HepG2 (cell line): ENCODE measurements around the gene AGPAT2. TPM values are rescaled to one million over a fixed set of nuclear protein-coding genes. Genes with fewer than 3 reads are reported as not detected.
A peak's percentile ranks its signal among the peaks of the same experiment; 100 is the strongest.

Experiments
- ATF5 ChIP-seq: sonication (generic); formaldehyde crosslinking; IDR thresholded peaks from 2 replicates; pipeline ENCODE4 v1.4.0; 2020; ENCODE audit warnings: mild to moderate bottlenecking, low read depth, missing genetic modification reagents
- CENPT ChIP-seq: sonication (generic); formaldehyde crosslinking; IDR thresholded peaks from 2 replicates; pipeline ENCODE4 v1.8.0; 2022; ENCODE audit warnings: low read depth, mild to moderate bottlenecking, moderate library complexity, missing genetic modification reagents
- EHMT2 ChIP-seq: fragments of 200-600 bp; sonication (generic); IDR thresholded peaks from 2 replicates; pipeline ENCODE4 v1.7.0; 2017; ENCODE audit warnings: antibody characterized with exemption, low read depth, low read length, borderline replicate concordance
- FOXK1 ChIP-seq: sonication (generic); formaldehyde crosslinking; IDR thresholded peaks from 2 replicates; pipeline ENCODE4 v1.4.0; 2020; ENCODE audit warnings: low read depth, missing genetic modification reagents, borderline replicate concordance
- GLI4 ChIP-seq: sonication (generic); formaldehyde crosslinking; IDR thresholded peaks from 2 replicates; pipeline ENCODE4 v1.5.1; 2020; ENCODE audit warnings: missing genetic modification reagents, mild to moderate bottlenecking, moderate library complexity, borderline replicate concordance
- HOXA5 ChIP-seq: sonication (generic); formaldehyde crosslinking; IDR thresholded peaks from 2 replicates; pipeline ENCODE4 v1.4.0; 2020; ENCODE audit warnings: missing genetic modification reagents
- JARID2 ChIP-seq: sonication (generic); formaldehyde crosslinking; IDR thresholded peaks from 2 replicates; pipeline ENCODE4 v1.8.1; 2023; ENCODE audit warnings: missing genetic modification reagents, inconsistent platforms; ENCODE audit not compliant: insufficient replicate concordance
- KLF6 ChIP-seq: IDR thresholded peaks from 2 replicates; pipeline ENCODE4 v1.8.0; 2016; ENCODE audit warnings: missing biosample characterization, missing genetic modification reagents
- MED8 ChIP-seq: sonication (generic); formaldehyde crosslinking; IDR thresholded peaks from 2 replicates; pipeline ENCODE4 v1.8.1; 2023; ENCODE audit warnings: mild to moderate bottlenecking, missing genetic modification reagents; ENCODE audit not compliant: insufficient replicate concordance
- REXO4 ChIP-seq: sonication (generic); formaldehyde crosslinking; IDR thresholded peaks from 2 replicates; pipeline ENCODE4 v1.8.0; 2022; ENCODE audit warnings: missing genetic modification reagents, mild to moderate bottlenecking, borderline replicate concordance
- SMAD1 ChIP-seq: sonication (generic); formaldehyde crosslinking; IDR thresholded peaks from 2 replicates; pipeline ENCODE4 v1.4.0; 2020; ENCODE audit warnings: missing genetic modification reagents, low read depth, mild to moderate bottlenecking, borderline replicate concordance
- SMAD3 ChIP-seq: sonication (generic); formaldehyde crosslinking; IDR thresholded peaks from 2 replicates; pipeline ENCODE4 v1.4.0; 2020; ENCODE audit warnings: missing genetic modification reagents
- SRY ChIP-seq: sonication (generic); formaldehyde crosslinking; IDR thresholded peaks from 2 replicates; pipeline ENCODE4 v1.8.0; 2022; ENCODE audit warnings: mild to moderate bottlenecking, missing genetic modification reagents
- SSRP1 ChIP-seq: IDR thresholded peaks from 2 replicates; pipeline ENCODE4 v1.6.1; 2016; ENCODE audit warnings: control low read depth
- ZFX ChIP-seq: sonication (generic); formaldehyde crosslinking; IDR thresholded peaks from 2 replicates; pipeline ENCODE4 v1.4.0; 2020; ENCODE audit warnings: mild to moderate bottlenecking, low read depth, missing genetic modification reagents, moderate library complexity
- ZGPAT ChIP-seq: IDR thresholded peaks from 2 replicates; pipeline ENCODE4 v1.6.1; 2016; ENCODE audit warnings: mild to moderate bottlenecking
- ZNF124 ChIP-seq: sonication (generic); formaldehyde crosslinking; IDR thresholded peaks from 2 replicates; pipeline ENCODE4 v1.4.0; 2020; ENCODE audit warnings: missing genetic modification reagents
- polyA plus RNA-seq, 8 experiments: library from polyadenylated mRNA; depleted of rRNA in 3 of 8; stranded (reverse) in 7 of 8; unstranded in 1 of 8; fragments of >200 nt; fragmentation: Illumina TruSeq in 4 of 8; extraction: Trizol in 4 of 8; gene quantifications; 2 replicates each; pipeline versions ENCODE4 v1.2.1 to v1.2.3, GENCODE V29; 2011 to 2016; ENCODE audit warnings: low read depth in 4 of 8, missing spikeins in 1 of 8, mixed read lengths in 1 of 8; ENCODE audit not compliant: insufficient read depth in 1 of 8
- total RNA-seq, 5 experiments: library from RNA; depleted of rRNA; stranded (reverse); fragments of >200 nt; fragmentation: Illumina TruSeq; extraction: Trizol; gene quantifications; 2 replicates each; pipeline ENCODE4 v1.2.3, GENCODE V29; 2016; ENCODE audit warnings: low read depth in 1 of 5
- TF ChIP-seq, protein P1 (sequence below): IDR thresholded peaks from 2 replicates; pipeline ENCODE4 v1.6.1; 2016; ENCODE audit warnings: control low read depth
- TF ChIP-seq, protein P2 (sequence below): sonication (generic); formaldehyde crosslinking; IDR thresholded peaks from 2 replicates; pipeline ENCODE4 v1.4.0; 2020; ENCODE audit warnings: missing genetic modification reagents, low read depth, mild to moderate bottlenecking, borderline replicate concordance
- TF ChIP-seq, protein P3 (sequence below): sonication (generic); formaldehyde crosslinking; IDR thresholded peaks from 2 replicates; pipeline ENCODE4 v1.8.1; 2022; ENCODE audit warnings: low read depth, mild to moderate bottlenecking, missing genetic modification reagents
- TF ChIP-seq, protein P4 (sequence below): IDR thresholded peaks from 2 replicates; pipeline ENCODE4 v1.6.1; 2016; ENCODE audit warnings: low read depth, control low read depth

AGPAT2 gene
- total and polyA plus RNA-seq, 2 of the 13 experiments (the other 11 are each of a cell fraction or from before 2014, with no cell fraction given): 3.9 to 25.8 TPM

DNA sequence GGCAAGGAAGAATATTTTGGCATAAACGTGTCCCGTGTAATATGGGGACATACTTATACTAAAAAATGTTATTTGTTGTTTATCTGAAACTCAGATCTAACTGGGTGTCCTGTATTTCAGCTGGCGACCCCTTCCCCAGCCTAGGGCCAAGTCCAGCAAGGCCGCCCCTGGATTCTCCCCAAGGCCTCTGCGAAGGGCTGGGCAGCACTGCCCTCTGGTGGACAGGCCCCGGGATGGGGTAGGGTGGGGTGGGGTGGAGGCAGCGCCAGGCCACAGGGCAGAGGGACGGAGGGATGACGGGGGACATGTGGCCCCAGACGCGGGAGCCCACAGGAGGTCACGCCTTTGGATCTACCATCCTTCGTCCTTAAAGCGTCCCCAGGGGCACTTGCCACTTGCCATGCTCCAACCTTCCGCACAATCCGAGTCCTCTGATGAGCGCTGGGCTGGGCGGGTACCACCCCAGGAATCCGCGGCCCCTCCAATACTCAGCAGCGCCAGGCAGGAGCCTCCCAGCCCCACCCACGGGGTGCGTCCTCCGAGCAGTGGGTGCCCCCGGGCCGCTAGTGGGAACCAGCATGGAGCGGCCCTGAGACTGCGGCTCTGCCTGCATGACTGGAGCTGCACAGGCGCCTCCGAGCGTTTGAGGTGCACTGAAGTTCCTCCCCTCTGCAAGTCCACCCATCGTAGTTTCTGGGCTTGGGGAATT, 7.1 kb upstream of the AGPAT2 start (continued):
- TF ChIP-seq, protein P1, sequence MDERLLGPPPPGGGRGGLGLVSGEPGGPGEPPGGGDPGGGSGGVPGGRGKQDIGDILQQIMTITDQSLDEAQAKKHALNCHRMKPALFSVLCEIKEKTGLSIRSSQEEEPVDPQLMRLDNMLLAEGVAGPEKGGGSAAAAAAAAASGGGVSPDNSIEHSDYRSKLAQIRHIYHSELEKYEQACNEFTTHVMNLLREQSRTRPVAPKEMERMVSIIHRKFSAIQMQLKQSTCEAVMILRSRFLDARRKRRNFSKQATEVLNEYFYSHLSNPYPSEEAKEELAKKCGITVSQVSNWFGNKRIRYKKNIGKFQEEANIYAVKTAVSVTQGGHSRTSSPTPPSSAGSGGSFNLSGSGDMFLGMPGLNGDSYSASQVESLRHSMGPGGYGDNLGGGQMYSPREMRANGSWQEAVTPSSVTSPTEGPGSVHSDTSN (CRISPR knock-in tag): no peak
- TF ChIP-seq, protein P2, sequence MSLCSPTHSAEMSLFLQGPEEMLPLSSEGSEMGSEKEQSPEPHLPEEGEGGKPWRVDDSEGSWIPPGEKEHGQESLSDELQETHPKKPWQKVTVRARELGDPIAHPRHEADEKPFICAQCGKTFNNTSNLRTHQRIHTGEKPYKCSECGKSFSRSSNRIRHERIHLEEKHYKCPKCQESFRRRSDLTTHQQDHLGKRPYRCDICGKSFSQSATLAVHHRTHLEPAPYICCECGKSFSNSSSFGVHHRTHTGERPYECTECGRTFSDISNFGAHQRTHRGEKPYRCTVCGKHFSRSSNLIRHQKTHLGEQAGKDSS (CRISPR knock-in tag): no peak
- TF ChIP-seq EHMT2 (no peak), REXO4 (CRISPR knock-in tag) (no peak), SSRP1 (CRISPR knock-in tag) (no peak), KLF6 (no peak), ZNF124 (CRISPR knock-in tag) (no peak), ZGPAT (CRISPR knock-in tag) (0 out of 2 replicates have a peak, but pooled peaks have one; percentile 32), CENPT (CRISPR knock-in tag) (no peak), JARID2 (CRISPR knock-in tag) (no peak), HOXA5 (CRISPR knock-in tag) (no peak), SRY (no peak), SMAD1 (no peak), ATF5 (CRISPR knock-in tag) (no peak), MED8 (no peak), SMAD3 (CRISPR knock-in tag) (no peak), GLI4 (no peak), ZFX (CRISPR knock-in tag) (peak; percentile 8; the same call in 1 of the 2 replicates), FOXK1 (CRISPR knock-in tag) (no peak)
- TF ChIP-seq, protein P3, sequence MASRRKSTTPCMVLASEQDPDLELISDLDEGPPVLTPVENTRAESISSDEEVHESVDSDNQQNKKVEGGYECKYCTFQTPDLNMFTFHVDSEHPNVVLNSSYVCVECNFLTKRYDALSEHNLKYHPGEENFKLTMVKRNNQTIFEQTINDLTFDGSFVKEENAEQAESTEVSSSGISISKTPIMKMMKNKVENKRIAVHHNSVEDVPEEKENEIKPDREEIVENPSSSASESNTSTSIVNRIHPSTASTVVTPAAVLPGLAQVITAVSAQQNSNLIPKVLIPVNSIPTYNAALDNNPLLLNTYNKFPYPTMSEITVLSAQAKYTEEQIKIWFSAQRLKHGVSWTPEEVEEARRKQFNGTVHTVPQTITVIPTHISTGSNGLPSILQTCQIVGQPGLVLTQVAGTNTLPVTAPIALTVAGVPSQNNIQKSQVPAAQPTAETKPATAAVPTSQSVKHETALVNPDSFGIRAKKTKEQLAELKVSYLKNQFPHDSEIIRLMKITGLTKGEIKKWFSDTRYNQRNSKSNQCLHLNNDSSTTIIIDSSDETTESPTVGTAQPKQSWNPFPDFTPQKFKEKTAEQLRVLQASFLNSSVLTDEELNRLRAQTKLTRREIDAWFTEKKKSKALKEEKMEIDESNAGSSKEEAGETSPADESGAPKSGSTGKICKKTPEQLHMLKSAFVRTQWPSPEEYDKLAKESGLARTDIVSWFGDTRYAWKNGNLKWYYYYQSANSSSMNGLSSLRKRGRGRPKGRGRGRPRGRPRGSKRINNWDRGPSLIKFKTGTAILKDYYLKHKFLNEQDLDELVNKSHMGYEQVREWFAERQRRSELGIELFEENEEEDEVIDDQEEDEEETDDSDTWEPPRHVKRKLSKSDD (CRISPR knock-in tag): no peak
- TF ChIP-seq, protein P4, sequence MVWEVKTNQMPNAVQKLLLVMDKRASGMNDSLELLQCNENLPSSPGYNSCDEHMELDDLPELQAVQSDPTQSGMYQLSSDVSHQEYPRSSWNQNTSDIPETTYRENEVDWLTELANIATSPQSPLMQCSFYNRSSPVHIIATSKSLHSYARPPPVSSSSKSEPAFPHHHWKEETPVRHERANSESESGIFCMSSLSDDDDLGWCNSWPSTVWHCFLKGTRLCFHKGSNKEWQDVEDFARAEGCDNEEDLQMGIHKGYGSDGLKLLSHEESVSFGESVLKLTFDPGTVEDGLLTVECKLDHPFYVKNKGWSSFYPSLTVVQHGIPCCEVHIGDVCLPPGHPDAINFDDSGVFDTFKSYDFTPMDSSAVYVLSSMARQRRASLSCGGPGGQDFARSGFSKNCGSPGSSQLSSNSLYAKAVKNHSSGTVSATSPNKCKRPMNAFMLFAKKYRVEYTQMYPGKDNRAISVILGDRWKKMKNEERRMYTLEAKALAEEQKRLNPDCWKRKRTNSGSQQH (CRISPR knock-in tag): 0 out of 2 replicates have a peak, but pooled peaks have one; percentile 53
